KOPT-K1 (cell line): ENCODE results near the gene RABGAP1.

ENCODE experiments used
- H3K27ac ChIP-seq: fragments of 200-600 bp; sonication (generic); 2 replicates; pipeline ENCODE4 v1.5.1; 2016; ENCODE audit warnings: antibody characterized with exemption, mild to moderate bottlenecking, low read depth, low read length; ENCODE audit not compliant: poor library complexity, severe bottlenecking
- H3K36me3 ChIP-seq: fragments of 200-600 bp; sonication (generic); 2 replicates; pipeline ENCODE4 v1.5.1; 2017; ENCODE audit warnings: antibody characterized with exemption, mild to moderate bottlenecking, low read length, moderate library complexity; ENCODE audit not compliant: insufficient read depth
- H3K9me3 ChIP-seq: fragments of 200-600 bp; sonication (generic); 2 replicates; pipeline ENCODE4 v1.5.1; 2017; ENCODE audit warnings: antibody characterized with exemption, low read length, mild to moderate bottlenecking; ENCODE audit not compliant: insufficient read depth, poor library complexity, severe bottlenecking

RABGAP1 gene

GRCh38 chr9:122961139-122961538, 20.3 kb downstream of the RABGAP1 start:
- Histone ChIP-seq H3K27ac (no peak overlapping the region), H3K36me3 (peaks cover 35% of the 10 kb centered on the region)

GRCh38 chr9:122975196-122975595, 34.4 kb downstream of the RABGAP1 start:
- H3K36me3 ChIP-seq, result peaks cover 38% of the 10 kb centered on the region
- no peaks in the 10 kb centered on the region for H3K9me3 ChIP-seq
- H3K27ac ChIP-seq, result no peak overlapping the region

More at GRCh38 chr9:122961139-122961538, 20.3 kb downstream of the RABGAP1 start:
- H3K9me3 ChIP-seq, result no peaks in the 10 kb centered on the region

DNA sequence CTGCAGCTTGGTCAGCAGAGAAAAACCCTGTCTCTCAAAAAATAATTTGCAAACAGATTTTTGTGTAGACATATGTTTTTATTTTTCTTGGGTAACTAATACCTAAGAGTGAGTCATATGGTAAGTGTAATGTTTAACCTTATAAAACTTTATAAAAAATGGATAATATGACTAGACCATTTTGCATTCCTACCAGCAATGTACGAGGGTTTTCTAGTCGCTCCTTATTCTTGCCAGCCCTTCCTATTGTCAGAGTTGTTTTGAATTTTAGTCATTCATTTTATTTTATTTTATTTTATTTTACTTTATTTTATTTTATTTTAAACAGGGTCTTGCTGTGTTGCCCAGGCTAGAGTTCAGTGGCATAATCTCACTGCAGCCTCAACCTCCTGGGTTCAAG, 37.8 kb downstream of the RABGAP1 start:
- Histone ChIP-seq H3K36me3 (peaks cover 21% of the 10 kb centered on the region), H3K27ac (no peak overlapping the region), H3K9me3 (no peaks in the 10 kb centered on the region)

GRCh38 chr9:122986010-122986409, 45.2 kb downstream of the RABGAP1 start:
- no peaks in the 10 kb centered on the region for H3K9me3 ChIP-seq
- peaks cover 57% of the 10 kb centered on the region for H3K36me3 ChIP-seq
- no peak overlapping the region for H3K27ac ChIP-seq

- Histone ChIP-seq H3K36me3 (peaks cover 68% of the 10 kb centered on the region), H3K9me3 (no peaks in the 10 kb centered on the region), H3K27ac (no peak overlapping the region)
These were observed 47.3 kb downstream of the RABGAP1 start for GRCh38 chr9:122988141-122988540.

- Histone ChIP-seq H3K9me3 (no peaks in the 10 kb centered on the region), H3K27ac (no peak overlapping the region), H3K36me3 (peaks cover 61% of the 10 kb centered on the region)
These were observed 48.3 kb downstream of the RABGAP1 start for GRCh38 chr9:122988920-122989621.

GRCh38 chr9:122991370-122991830, 50.6 kb downstream of the RABGAP1 start:
- Histone ChIP-seq H3K27ac (no peak overlapping the region), H3K36me3 (peaks cover 47% of the 10 kb centered on the region), H3K9me3 (no peaks in the 10 kb centered on the region)

DNA sequence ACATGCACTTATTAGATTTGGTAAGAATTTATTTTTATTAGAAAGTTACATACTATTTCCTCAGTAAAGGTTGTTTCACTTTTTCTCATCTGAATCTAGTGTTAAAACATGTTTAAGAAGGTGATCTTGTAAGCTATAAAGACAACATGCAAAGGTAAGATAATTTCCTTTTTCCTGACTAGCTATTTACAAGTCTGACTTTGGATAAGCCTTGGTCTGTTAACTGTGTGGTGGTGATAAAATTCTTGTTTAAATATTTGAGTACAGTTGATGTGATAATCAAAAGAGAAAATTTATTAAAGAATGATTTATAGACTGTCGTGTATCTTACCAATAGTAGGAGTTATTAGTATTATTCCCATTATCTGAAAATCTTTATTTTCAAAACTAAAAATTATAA, 55.8 kb downstream of the RABGAP1 start:
- no peaks in the 10 kb centered on the region for H3K9me3 ChIP-seq
- peaks cover 65% of the 10 kb centered on the region for H3K36me3 ChIP-seq
- no peak overlapping the region for H3K27ac ChIP-seq

DNA sequence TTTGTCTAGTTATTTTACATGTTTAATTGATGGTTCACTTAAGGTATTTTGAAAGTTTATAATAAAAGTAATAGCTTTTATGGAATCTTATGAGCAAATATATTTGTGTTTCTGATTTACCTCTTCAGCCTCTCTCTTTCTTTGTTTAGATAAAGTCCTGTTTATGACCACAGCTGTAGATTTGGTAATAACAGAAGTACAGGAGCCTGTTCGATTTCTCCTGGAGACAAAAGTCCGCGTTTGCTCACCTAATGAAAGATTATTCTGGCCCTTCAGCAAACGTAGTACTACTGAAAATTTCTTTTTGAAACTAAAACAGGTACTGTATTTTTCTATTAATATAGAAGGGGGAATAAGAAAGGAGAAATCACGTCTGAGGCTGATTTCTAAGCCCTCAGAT, 57.6 kb downstream of the RABGAP1 start:
- Histone ChIP-seq H3K27ac (no peak overlapping the region), H3K9me3 (no peaks in the 10 kb centered on the region), H3K36me3 (peaks cover 67% of the 10 kb centered on the region)

- H3K27ac ChIP-seq, result no peak overlapping the region
- H3K9me3 ChIP-seq, result no peaks in the 10 kb centered on the region
- peaks cover 74% of the 10 kb centered on the region for H3K36me3 ChIP-seq
These were observed 59.7 kb downstream of the RABGAP1 start for GRCh38 chr9:123000371-123001068.

- no peak overlapping the region for H3K27ac ChIP-seq
These were observed 61.9 kb downstream of the RABGAP1 start for GRCh38 chr9:123002754-123003153.

DNA sequence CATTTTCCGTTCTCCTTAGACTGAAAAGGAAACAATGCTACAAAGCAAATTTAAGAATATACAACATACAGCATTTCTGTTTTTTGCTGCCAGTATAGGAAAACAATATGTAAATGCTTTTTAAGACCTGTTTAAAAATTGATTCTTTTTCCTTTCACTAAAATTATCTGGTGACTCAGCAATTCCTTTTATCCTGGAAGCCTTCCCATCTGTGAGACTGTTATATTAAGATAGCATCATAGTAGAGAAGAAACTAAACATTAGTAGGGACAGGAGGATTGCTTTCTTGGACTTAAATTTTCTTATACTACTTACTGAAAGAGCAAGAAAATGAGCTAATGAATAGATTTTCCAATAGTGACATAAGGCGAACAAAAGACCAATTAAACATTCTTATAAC, 62.6 kb downstream of the RABGAP1 start:
- H3K27ac ChIP-seq, result no peak overlapping the region
- H3K36me3 ChIP-seq, result peaks cover 58% of the 10 kb centered on the region
- no peaks in the 10 kb centered on the region for H3K9me3 ChIP-seq

More at GRCh38 chr9:123002754-123003153, 61.9 kb downstream of the RABGAP1 start:
- Histone ChIP-seq H3K9me3 (no peaks in the 10 kb centered on the region), H3K36me3 (peaks cover 58% of the 10 kb centered on the region)

DNA sequence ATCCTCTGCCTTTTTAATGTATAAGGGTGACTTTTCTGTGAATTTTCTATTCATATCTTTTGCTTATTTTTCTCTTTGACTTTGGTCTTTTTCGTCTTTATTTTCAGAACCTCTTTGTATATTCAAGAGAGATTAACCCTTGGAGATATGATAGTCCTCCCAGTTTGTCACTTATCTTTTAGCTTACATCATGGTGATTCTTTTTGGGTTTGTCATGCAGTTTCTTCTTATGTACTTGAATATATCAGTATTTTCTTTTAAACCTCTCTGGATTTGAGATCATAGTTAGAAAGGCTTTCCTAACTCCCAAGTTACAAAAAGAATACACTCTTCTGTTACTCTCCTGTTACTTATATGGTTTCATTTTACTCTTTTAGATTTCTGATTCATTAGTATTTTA, 65.1 kb downstream of the RABGAP1 start:
- Histone ChIP-seq H3K27ac (no peak overlapping the region), H3K36me3 (peaks cover 57% of the 10 kb centered on the region), H3K9me3 (no peaks in the 10 kb centered on the region)

DNA sequence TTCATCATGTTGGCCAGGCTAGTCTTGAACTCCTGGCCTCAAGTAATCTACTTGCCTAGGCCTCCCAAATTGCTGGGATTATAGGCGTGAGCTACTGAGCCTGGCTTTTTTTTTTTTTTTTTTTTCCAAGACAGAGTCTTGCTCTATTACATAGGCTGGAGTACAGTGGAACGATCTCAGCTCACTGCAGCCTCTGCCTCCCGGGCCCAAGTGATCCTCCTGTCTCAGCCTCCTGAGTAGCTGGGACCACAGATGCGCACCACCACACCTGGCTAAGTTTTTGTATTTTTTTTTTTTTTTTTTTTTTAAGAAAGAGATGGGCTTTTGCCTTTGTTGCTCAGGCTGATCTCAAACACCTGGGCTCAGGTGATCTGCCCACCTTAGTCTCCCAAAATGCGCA, 66.4 kb downstream of the RABGAP1 start:
- H3K9me3 ChIP-seq, result no peaks in the 10 kb centered on the region
- H3K36me3 ChIP-seq, result peaks cover 59% of the 10 kb centered on the region
- no peak overlapping the region for H3K27ac ChIP-seq

DNA sequence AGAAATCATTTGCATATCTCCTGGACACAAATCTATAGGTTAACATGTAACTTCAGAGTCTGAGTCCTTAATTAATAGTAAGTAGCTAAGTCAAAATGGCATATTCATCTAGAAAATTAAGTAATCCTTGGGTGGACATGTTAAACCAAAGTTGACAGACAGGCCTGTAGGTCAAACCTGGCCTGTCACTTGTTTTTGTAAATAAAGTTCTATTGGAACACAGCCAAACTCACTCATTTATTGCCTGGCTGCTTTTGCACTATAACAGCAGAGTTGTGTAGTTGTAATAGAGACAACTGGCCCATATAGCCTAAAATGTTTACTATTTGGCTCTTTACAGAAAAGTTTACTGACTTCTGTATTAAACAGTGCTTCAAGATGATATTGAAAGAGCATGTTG, 68.1 kb downstream of the RABGAP1 start:
- Histone ChIP-seq H3K9me3 (no peaks in the 10 kb centered on the region), H3K36me3 (peaks cover 67% of the 10 kb centered on the region), H3K27ac (no peak overlapping the region)

DNA sequence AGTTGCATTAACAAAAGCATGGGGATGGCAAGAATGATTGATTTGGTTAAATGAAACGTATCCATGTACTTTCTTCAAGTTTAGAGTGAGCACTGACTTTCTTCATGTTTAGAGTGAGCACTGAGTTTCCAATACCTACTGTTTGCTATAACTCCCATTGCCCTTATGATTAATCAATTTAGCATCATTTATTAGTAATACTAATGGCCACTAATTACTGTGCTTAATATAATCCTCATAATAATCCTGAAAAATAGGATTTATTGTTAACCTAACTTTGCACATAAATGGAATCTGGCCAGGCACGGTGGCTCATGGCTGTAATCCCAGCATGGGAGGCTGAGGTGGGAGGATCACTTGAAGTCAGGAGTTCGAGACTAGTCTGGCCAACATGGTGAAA, 70.6 kb downstream of the RABGAP1 start:
- H3K9me3 ChIP-seq, result no peaks in the 10 kb centered on the region
- peaks cover 84% of the 10 kb centered on the region for H3K36me3 ChIP-seq
- no peak overlapping the region for H3K27ac ChIP-seq
